GM23338 (cell line): ENCODE data around the gene B3GNT9. TPM values are rescaled to one million over a fixed set of nuclear protein-coding genes. Genes with fewer than 3 reads are reported as not detected.

Experiments used
- ATAC-seq: fragments of 200-7000 bp; cut with Tn5 transposase; 3 replicates; pipeline ENCODE4 v1.9.1; 2020
- DNase-seq: peaks from one replicate; pipeline ENCODE4 v3.0.0-alpha.2; 2015; ENCODE audit warnings: low spot score
- H2AFZ ChIP-seq: fragments of 200-600 bp; sonication (generic); 2 replicates; pipeline ENCODE4 v1.8.0; 2016; ENCODE audit warnings: antibody characterized with exemption, mild to moderate bottlenecking, moderate library complexity
- H3F3A ChIP-seq: fragments of 200-600 bp; sonication (generic); replicated peaks from 2 replicates; pipeline ENCODE4 v1.8.0; 2017; ENCODE audit warnings: antibody characterized with exemption, mixed run types, low read depth
- H3K27ac ChIP-seq: fragments of 200-600 bp; sonication (generic); 2 replicates; pipeline ENCODE4 v1.6.1; 2016; ENCODE audit warnings: low read depth
- H3K27me3 ChIP-seq: fragments of 200-600 bp; sonication (generic); 2 replicates; pipeline ENCODE4 v1.8.0; 2016; ENCODE audit warnings: mild to moderate bottlenecking, mixed run types, moderate library complexity; ENCODE audit not compliant: insufficient read depth
- H3K36me3 ChIP-seq: fragments of 200-600 bp; sonication (generic); 2 replicates; pipeline ENCODE4 v1.8.0; 2016; ENCODE audit warnings: mild to moderate bottlenecking; ENCODE audit not compliant: insufficient read depth
- H3K4me1 ChIP-seq: fragments of 200-600 bp; sonication (generic); 2 replicates; pipeline ENCODE4 v1.8.0; 2016; ENCODE audit warnings: mild to moderate bottlenecking, moderate library complexity; ENCODE audit not compliant: insufficient read depth
- H3K4me2 ChIP-seq: fragments of 200-600 bp; sonication (generic); 2 replicates; pipeline ENCODE4 v1.7.1; 2017; ENCODE audit warnings: mixed run types
- H3K4me3 ChIP-seq: fragments of 200-600 bp; sonication (generic); 2 replicates; pipeline ENCODE4 v1.6.1; 2016; ENCODE audit warnings: mixed run types
- H3K79me2 ChIP-seq: fragments of 200-600 bp; sonication (generic); replicated peaks from 2 replicates; pipeline ENCODE4 v1.8.0; 2017; ENCODE audit warnings: mild to moderate bottlenecking; ENCODE audit not compliant: insufficient read depth
- H3K9me2 ChIP-seq: fragments of 200-600 bp; sonication (generic); 2 replicates; pipeline ENCODE4 v1.8.0; 2017; ENCODE audit not compliant: insufficient read depth
- H4K20me1 ChIP-seq: fragments of 200-600 bp; sonication (generic); replicated peaks from 2 replicates; pipeline ENCODE4 v1.8.0; 2017; ENCODE audit warnings: mild to moderate bottlenecking; ENCODE audit not compliant: insufficient read depth
- H3K27ac Mint-ChIP-seq: 2 replicates; pipeline ENCODE4 v1.8.0; 2020; ENCODE audit warnings: inconsistent platforms, mild to moderate bottlenecking, moderate library complexity, mixed read lengths
- H3K27me3 Mint-ChIP-seq: 3 replicates; pipeline ENCODE4 v1.8.0; 2022; ENCODE audit warnings: low read depth, mild to moderate bottlenecking, moderate library complexity, mixed read lengths, inconsistent platforms; ENCODE audit not compliant: insufficient read depth, poor library complexity
- H3K36me3 Mint-ChIP-seq: 3 replicates; pipeline ENCODE4 v1.8.0; 2021; ENCODE audit warnings: low read depth, mild to moderate bottlenecking, inconsistent platforms, moderate library complexity, mixed read lengths
- H3K4me1 Mint-ChIP-seq: 3 replicates; pipeline ENCODE4 v1.8.0; 2020; ENCODE audit warnings: mild to moderate bottlenecking, inconsistent platforms, mixed read lengths
- H3K4me3 Mint-ChIP-seq: 3 replicates; pipeline ENCODE4 v1.8.0; 2021; ENCODE audit warnings: moderate library complexity, mild to moderate bottlenecking, inconsistent platforms, mixed read lengths
- H3K9me3 Mint-ChIP-seq: 3 replicates; pipeline ENCODE4 v1.8.0; 2020; ENCODE audit warnings: moderate library complexity, mild to moderate bottlenecking, inconsistent platforms, mixed read lengths
- CREB1 ChIP-seq: fragments of 250-450 bp; sonication (Bioruptor Pico); IDR thresholded peaks from 2 replicates; pipeline ENCODE4 v1.5.0; 2020; ENCODE audit warnings: low read depth, mild to moderate bottlenecking, moderate library complexity
- CTCF ChIP-seq, 2 experiments: fragments of 200-600 bp in 1 of 2; sonication (generic) in 1 of 2; conservative IDR thresholded peaks; 2 replicates each; pipeline versions ENCODE4 v1.5.1 to v1.6.1; 2016 to 2017; ENCODE audit warnings: antibody characterized with exemption in 2 of 2, low read depth in 2 of 2, mild to moderate bottlenecking in 2 of 2, moderate library complexity in 1 of 2
- ETS1 ChIP-seq: IDR thresholded peaks from 2 replicates; pipeline ENCODE4 v1.6.1; 2016; ENCODE audit warnings: antibody characterized with exemption
- EZH2 ChIP-seq: fragments of 200-600 bp; sonication (generic); IDR thresholded peaks from one replicate; pipeline ENCODE4 v1.8.0; 2017; ENCODE audit warnings: antibody characterized with exemption, mild to moderate bottlenecking, low read depth; ENCODE audit not compliant: unreplicated experiment
- EZH2phosphoT487 ChIP-seq: fragments of 200-600 bp; sonication (generic); IDR thresholded peaks from one replicate; pipeline ENCODE4 v1.8.1; 2018; ENCODE audit warnings: antibody characterized with exemption; ENCODE audit not compliant: unreplicated experiment
- JUNB ChIP-seq: IDR thresholded peaks from one replicate; pipeline ENCODE4 v1.6.1; 2016; ENCODE audit warnings: antibody characterized with exemption; ENCODE audit not compliant: unreplicated experiment
- POLR2AphosphoS5 ChIP-seq: IDR thresholded peaks from 2 replicates; pipeline ENCODE4 v1.6.1; 2016; ENCODE audit warnings: antibody characterized with exemption, low read depth
- REST ChIP-seq: IDR thresholded peaks from one replicate; pipeline ENCODE4 v1.6.1; 2018; ENCODE audit warnings: antibody characterized with exemption; ENCODE audit not compliant: unreplicated experiment
- ZNF114 ChIP-seq: fragments of 250-450 bp; sonication (Bioruptor Pico); IDR thresholded peaks from 2 replicates; pipeline ENCODE4 v1.5.0; 2020; ENCODE audit warnings: mild to moderate bottlenecking, moderate library complexity
- ZNF331 ChIP-seq: fragments of 250-450 bp; sonication (Bioruptor Pico); IDR thresholded peaks from 2 replicates; pipeline ENCODE4 v1.5.0; 2020; ENCODE audit warnings: low read depth, mild to moderate bottlenecking, moderate library complexity
- polyA plus RNA-seq: library from polyadenylated mRNA; unstranded; fragments of >200 nt; fragmentation: Nextera tagmentation; extraction: Ambion mirVana; gene quantifications from 2 replicates; pipeline ENCODE4 v1.2.1, GENCODE V29; 2016
- total RNA-seq: library from RNA; depleted of rRNA; stranded (reverse); fragments of >200 nt; shearing (Covaris generic); gene quantifications from 2 replicates; pipeline ENCODE4 v1.2.3, GENCODE V29; 2014

B3GNT9 gene
- total and polyA plus RNA-seq, 2 experiments from 2014 or later: 0.99 to 7.0 TPM

GRCh38 chr16:67104845-67105244, 46.0 kb downstream of the B3GNT9 start (continued):
- TF ChIP-seq EZH2 (no peak), CREB1 (no peak), REST (no peak), ETS1 (no peak), EZH2phosphoT487 (no peak), CTCF (conservative IDR thresholded peaks at IDR 0.05; ENCODE audit: low read depth in 2 of 2) (no peak), JUNB (no peak), ZNF114 (CRISPR knock-in tag) (no peak), ZNF331 (CRISPR knock-in tag) (no peak)

GRCh38 chr16:67104061-67104460, 46.7 kb downstream of the B3GNT9 start:
- Mint-ChIP-seq H3K27me3 (peaks cover 2% of the 10 kb centered on the region), H3K4me3 (no peak overlapping the region), H3K4me1 (no peaks in the 10 kb centered on the region), H3K36me3 (no peaks in the 10 kb centered on the region), H3K9me3 (no peaks in the 10 kb centered on the region), H3K27ac (no peak overlapping the region)
- no peak overlapping the region for H2AFZ ChIP-seq
- DNase-seq: peak; percentile 81
- no peaks in the 10 kb centered on the region for H3K4me1 ChIP-seq
- ATAC-seq: peak; percentile 95
- no peak overlapping the region for H3K27ac ChIP-seq
- H3K4me3 ChIP-seq: no peak overlapping the region
- peaks cover under 1% of the 10 kb centered on the region; the same call in 1 of the 2 replicates for H3F3A ChIP-seq
- H3K9me2 ChIP-seq: no peaks in the 10 kb centered on the region
- peaks cover 8% of the 10 kb centered on the region; the same call in 1 of the 2 replicates for H3K27me3 ChIP-seq
- H4K20me1 ChIP-seq: no peaks in the 10 kb centered on the region; the same call in 1 of the 2 replicates
- H3K4me2 ChIP-seq: no peak overlapping the region
- H3K36me3 ChIP-seq: no peaks in the 10 kb centered on the region
- H3K79me2 ChIP-seq: no peaks in the 10 kb centered on the region
- TF ChIP-seq EZH2: no peak
- TF ChIP-seq REST: no peak
- no peak for TF ChIP-seq POLR2AphosphoS5
- peak; percentile 78 to 83 for TF ChIP-seq CTCF (conservative IDR thresholded peaks at IDR 0.05; ENCODE audit: low read depth in 2 of 2)
